ENCODE data around the gene GRIP2.
A peak's percentile ranks its signal among the peaks of the same experiment; 100 is the strongest.

Gene GRIP2

DNA sequence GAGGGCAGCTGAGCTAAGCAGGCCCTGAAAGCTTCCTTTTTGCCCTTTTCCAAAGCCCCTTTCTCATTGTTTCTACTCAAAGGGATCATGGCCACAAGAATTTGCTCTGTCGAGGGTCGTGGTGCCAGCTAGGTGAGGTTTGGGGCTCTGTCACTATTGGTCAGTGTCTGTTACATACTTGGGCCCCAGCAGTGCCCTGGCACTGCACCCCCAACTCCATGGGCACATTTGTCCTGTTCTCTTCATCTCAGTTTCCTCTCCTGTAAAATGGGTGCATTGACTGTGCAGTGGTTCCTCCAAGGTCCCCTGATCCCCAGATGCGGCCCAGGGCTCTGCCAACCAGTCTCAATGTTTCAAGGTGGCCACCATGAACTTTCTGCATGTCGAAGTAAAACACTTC, 75.6 kb downstream of the GRIP2 start:
- TF ChIP-seq, protein P1, sequence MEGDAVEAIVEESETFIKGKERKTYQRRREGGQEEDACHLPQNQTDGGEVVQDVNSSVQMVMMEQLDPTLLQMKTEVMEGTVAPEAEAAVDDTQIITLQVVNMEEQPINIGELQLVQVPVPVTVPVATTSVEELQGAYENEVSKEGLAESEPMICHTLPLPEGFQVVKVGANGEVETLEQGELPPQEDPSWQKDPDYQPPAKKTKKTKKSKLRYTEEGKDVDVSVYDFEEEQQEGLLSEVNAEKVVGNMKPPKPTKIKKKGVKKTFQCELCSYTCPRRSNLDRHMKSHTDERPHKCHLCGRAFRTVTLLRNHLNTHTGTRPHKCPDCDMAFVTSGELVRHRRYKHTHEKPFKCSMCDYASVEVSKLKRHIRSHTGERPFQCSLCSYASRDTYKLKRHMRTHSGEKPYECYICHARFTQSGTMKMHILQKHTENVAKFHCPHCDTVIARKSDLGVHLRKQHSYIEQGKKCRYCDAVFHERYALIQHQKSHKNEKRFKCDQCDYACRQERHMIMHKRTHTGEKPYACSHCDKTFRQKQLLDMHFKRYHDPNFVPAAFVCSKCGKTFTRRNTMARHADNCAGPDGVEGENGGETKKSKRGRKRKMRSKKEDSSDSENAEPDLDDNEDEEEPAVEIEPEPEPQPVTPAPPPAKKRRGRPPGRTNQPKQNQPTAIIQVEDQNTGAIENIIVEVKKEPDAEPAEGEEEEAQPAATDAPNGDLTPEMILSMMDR (IDR thresholded peaks at IDR 0.05; ENCODE audit: borderline replicate concordance, control extremely low read depth, extremely low read depth, insufficient read depth, missing control alignments) = no peak
- in situ Hi-C loops (cut with MboI; ENCODE audit: low sequenced_read_pairs, unreplicated experiment) = no loop called here
- DNase-seq (ENCODE audit: low spot score) = no peak

DNA sequence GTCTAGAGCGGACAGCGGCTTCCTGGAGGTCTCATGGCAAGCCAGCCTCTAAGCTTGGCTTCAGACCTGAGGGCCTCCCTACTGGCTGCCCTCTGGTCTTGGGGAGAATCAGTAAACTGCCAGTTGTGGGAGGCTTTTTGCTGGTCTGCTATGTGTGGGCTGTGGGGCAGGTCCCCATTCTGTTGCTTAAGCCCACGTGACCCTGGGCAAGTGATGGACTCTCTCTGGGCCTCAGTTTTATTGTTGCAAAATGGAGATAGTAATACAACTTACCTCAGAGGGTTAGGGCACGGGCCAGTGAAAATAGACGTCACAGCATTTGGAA, 76.0 kb downstream of the GRIP2 start:
- TF ChIP-seq, protein P1 (IDR thresholded peaks at IDR 0.05; ENCODE audit: borderline replicate concordance, control extremely low read depth, extremely low read depth, insufficient read depth, missing control alignments) = no peak
- DNase-seq (ENCODE audit: low spot score) = no peak
- in situ Hi-C loops (cut with MboI; ENCODE audit: low sequenced_read_pairs, unreplicated experiment) = no loop called here

DNA sequence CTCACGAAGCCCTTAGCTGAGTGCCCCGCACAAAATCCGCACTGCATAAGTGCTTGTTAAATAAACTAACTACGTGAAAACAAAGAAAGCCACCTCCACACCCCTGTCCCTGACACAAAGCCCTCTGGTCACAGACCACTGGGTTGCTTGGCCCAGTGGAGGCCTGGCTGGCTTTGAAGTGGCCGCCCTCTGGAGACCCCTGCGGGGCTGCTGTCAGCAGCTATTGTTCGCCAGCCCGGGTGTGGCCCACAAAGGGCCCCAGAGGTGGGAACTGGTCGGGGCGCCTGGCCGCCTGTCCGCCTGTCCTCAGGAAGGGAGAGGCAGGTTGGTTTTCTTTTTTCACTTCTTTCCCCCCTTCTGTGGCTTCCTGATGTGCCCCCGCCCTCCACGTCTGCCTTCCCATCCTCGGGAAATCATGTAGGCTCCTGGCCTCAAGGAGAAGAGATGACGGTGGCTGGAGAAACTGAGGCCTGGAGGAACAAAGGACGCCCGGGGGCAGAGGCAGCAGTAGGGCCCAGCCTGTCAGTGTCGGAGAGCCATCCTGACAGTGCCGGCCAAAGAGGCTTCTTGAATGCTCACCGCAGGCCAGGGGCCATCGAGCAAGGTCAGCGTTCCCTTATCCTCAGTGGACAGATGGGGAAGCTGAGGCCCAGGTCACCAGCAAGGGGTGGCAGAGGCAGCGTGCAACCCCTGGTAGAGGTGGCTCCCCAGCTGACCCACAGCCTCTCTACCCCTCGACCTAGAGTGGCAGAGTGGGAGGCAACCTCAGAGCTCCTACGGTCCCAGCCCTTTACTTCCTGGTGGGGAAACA, 76.6 kb downstream of the GRIP2 start:
- no peak for DNase-seq (ENCODE audit: low spot score)
- TF ChIP-seq, protein P1 (IDR thresholded peaks at IDR 0.05; ENCODE audit: borderline replicate concordance, control extremely low read depth, extremely low read depth, insufficient read depth, missing control alignments) = no peak
- in situ Hi-C loops (cut with MboI; ENCODE audit: low sequenced_read_pairs, unreplicated experiment) = no loop called here

DNA sequence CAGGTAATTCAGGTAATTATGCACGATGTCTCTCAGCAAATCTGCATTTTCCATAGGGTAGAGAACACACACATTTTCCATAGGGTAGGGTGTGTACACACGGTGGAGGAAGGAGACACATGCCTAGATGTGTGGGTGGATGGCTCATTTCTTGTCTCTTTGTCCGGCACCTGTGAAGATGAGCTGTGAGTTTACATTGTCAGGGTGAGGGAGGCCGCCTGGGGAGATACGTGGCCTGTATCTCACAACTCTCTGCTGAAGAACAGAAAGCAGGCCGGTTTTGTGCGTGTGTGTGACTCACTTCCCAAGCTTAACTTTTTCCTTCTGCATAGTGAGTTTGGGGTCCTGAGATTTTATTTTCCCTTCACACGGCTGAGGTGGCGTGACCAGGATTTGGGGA, 77.4 kb downstream of the GRIP2 start:
- in situ Hi-C loops (cut with MboI; ENCODE audit: low sequenced_read_pairs, unreplicated experiment) = no loop called here
- DNase-seq (ENCODE audit: low spot score) = no peak
- TF ChIP-seq, protein P1 (IDR thresholded peaks at IDR 0.05; ENCODE audit: borderline replicate concordance, control extremely low read depth, extremely low read depth, insufficient read depth, missing control alignments) = no peak

DNA sequence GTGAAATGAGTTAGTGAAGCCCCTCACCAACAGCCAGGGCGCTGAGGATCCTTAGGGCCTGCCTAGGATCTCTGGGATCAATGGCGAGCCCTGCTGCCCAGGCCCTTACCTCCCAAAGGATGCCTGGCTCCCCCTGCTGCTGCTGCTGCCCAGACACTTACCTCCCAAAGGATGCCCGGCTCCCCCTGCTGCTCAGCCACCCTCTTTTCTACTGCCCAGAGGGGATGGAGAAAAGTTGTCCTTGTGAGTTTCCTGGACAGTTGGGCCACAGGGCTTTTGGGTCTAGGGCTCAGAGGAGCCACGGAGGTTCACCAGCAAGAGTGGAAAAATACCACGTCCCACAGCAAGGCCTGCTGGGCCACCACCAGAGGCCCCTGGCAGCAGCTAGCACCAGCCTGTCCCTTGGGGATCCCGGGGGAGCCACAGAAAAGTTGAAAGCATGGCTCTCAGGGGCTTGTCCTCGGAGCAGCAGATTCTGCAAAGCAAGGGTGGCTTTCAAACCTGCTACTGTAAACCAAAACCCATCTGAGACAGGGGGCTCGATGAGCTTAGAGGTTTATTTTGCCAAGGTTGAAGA, 78.3 kb downstream of the GRIP2 start:
- in situ Hi-C loops (cut with MboI; ENCODE audit: low sequenced_read_pairs, unreplicated experiment) = no loop called here
- TF ChIP-seq, protein P1 (IDR thresholded peaks at IDR 0.05; ENCODE audit: borderline replicate concordance, control extremely low read depth, extremely low read depth, insufficient read depth, missing control alignments) = peak; percentile 85
- peak; percentile 80 for DNase-seq (ENCODE audit: low spot score)

DNA sequence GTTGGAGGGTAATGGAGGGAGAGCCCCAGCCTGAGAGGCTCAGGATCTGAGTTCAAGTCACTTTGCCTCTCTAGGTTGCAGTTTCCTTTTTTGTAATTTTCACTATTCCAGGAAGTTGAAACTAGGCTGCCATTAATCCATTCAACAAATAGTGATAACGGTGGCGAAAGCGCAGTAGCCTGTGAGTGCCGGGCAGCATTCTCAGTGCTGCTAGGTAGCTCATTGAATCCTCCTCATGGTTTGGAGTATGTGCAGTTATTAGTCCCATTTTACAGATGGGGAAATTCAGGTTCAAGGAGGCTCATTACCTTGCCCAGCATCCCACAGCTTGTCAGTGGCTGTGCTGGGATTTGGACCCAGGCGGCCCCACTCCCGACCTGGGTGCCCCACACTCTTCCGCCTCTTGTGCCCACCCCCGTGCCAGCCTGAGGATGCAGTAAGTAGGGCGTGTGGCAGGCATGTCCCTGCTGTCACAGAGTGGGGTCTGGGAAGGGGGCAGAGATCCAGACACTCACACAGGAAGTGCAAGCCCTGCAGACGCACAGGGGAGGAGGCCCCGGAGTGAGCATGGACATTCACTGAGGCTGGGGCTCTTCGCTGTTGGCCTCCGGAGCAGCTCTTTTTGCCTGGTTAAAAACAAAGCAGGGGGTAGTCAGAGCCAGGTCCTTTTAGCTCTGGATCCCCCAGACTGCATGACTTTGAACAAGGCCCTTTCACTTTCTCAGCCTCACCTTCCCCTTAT, 79.0 kb downstream of the GRIP2 start:
- no peak for DNase-seq (ENCODE audit: low spot score)
- TF ChIP-seq, protein P1 (IDR thresholded peaks at IDR 0.05; ENCODE audit: borderline replicate concordance, control extremely low read depth, extremely low read depth, insufficient read depth, missing control alignments) = no peak
- in situ Hi-C loops (cut with MboI; ENCODE audit: low sequenced_read_pairs, unreplicated experiment) = no loop called here

Measured in GM13976 (cell line).